Kidney epithelial cell (primary cell): ENCODE measurements around the gene ZCCHC17. TPM values are rescaled to one million over a fixed set of nuclear protein-coding genes. Genes with fewer than 3 reads are reported as not detected.

ENCODE experiments used
- DNase-seq: peaks from one replicate; pipeline ENCODE4 v3.0.0-alpha.2; 2010; ENCODE audit warnings: low read depth
- H3K27me3 ChIP-seq: 2 replicates; pipeline ENCODE4 v1.6.0; 2011; ENCODE audit warnings: low read length; ENCODE audit not compliant: control insufficient read depth, insufficient read depth
- H3K36me3 ChIP-seq: 2 replicates; pipeline ENCODE4 v1.5.1; 2011; ENCODE audit warnings: low read length; ENCODE audit not compliant: control insufficient read depth, insufficient read depth
- H3K4me3 ChIP-seq: 2 replicates; pipeline ENCODE4 v1.5.1; 2011; ENCODE audit warnings: low read depth, mild to moderate bottlenecking, control low read depth, low read length
- CTCF ChIP-seq: IDR thresholded peaks from 2 replicates; pipeline ENCODE4 v1.5.1; 2011; ENCODE audit warnings: mild to moderate bottlenecking, moderate library complexity, low read length, control low read depth, inconsistent platforms; ENCODE audit not compliant: insufficient read depth, poor library complexity, severe bottlenecking
- total RNA-seq: library from RNA; depleted of rRNA; stranded (reverse); fragments of >200 nt; gene quantifications from 2 replicates; pipeline ENCODE4 v1.2.3, GENCODE V29; 2015

Gene ZCCHC17
- total RNA-seq, 1 donor from 2014 or later: 44.1 TPM

GRCh38 chr1:31373056-31373896 lies 76.4 kb downstream of the ZCCHC17 start, which contains the start of gene FABP3:
Gene FABP3 (minus strand): TSS chr1:31373076. CDS start chr1:31373014, 62 bp downstream.
- Histone ChIP-seq H3K4me3 (peak within 1 kb of the TSS; percentile 3), H3K27me3 (no peaks in the 10 kb centered on the region), H3K36me3 (no peaks in the 10 kb centered on the region)
- no peak for TF ChIP-seq CTCF
- no peak for DNase-seq

- DNase-seq: no peak
- TF ChIP-seq CTCF: no peak
- no peaks in the 10 kb centered on the region for H3K36me3 ChIP-seq
- no peaks in the 10 kb centered on the region for H3K27me3 ChIP-seq
- H3K4me3 ChIP-seq: no peak overlapping the region
These were observed 77.2 kb downstream of the ZCCHC17 start for GRCh38 chr1:31373897-31374486.

- no peaks in the 10 kb centered on the region for H3K27me3 ChIP-seq
- no peaks in the 10 kb centered on the region for H3K36me3 ChIP-seq
- no peak for TF ChIP-seq CTCF
- H3K4me3 ChIP-seq: no peak overlapping the region
- no peak for DNase-seq
These were observed 77.8 kb downstream of the ZCCHC17 start for GRCh38 chr1:31374511-31375196.

GRCh38 chr1:31376375-31377134 lies 79.7 kb downstream of the ZCCHC17 start:
- no peaks in the 10 kb centered on the region for H3K36me3 ChIP-seq
- no peak for TF ChIP-seq CTCF
- peak; percentile 89 for DNase-seq
- no peak overlapping the region for H3K4me3 ChIP-seq
- H3K27me3 ChIP-seq: no peaks in the 10 kb centered on the region

GRCh38 chr1:31377364-31377863 lies 80.6 kb downstream of the ZCCHC17 start:
- Histone ChIP-seq H3K27me3 (no peaks in the 10 kb centered on the region), H3K4me3 (no peak overlapping the region), H3K36me3 (no peaks in the 10 kb centered on the region)
- no peak for TF ChIP-seq CTCF
- DNase-seq: no peak
